Smooth muscle cell (in vitro differentiated cells): ENCODE results near the gene MTX2. TPM values are rescaled to one million over a fixed set of nuclear protein-coding genes. Genes with fewer than 3 reads are reported as not detected.

Experiments
- DNase-seq: peaks from one replicate; lab custom pipeline; 2025; ENCODE audit not compliant: unreplicated experiment; lab: John Stamatoyannopoulos, UW
- H2AFZ ChIP-seq: fragments of 200-600 bp; sonication (generic); 2 replicates; pipeline ENCODE4 v1.6.0; 2016; ENCODE audit warnings: antibody characterized with exemption, low read depth, mild to moderate bottlenecking
- H3F3A ChIP-seq: fragments of 200-600 bp; sonication (generic); 2 replicates; pipeline ENCODE4 v1.6.0; 2017; ENCODE audit warnings: antibody characterized with exemption, low read depth
- H3K27ac ChIP-seq: fragments of 200-600 bp; sonication (generic); 2 replicates; pipeline ENCODE4 v1.5.1; 2016; ENCODE audit warnings: low read depth, mild to moderate bottlenecking
- H3K27me3 ChIP-seq: fragments of 200-600 bp; sonication (generic); 2 replicates; pipeline ENCODE4 v1.6.1; 2016; ENCODE audit warnings: low read depth, mild to moderate bottlenecking
- H3K36me3 ChIP-seq: fragments of 200-600 bp; sonication (generic); 2 replicates; pipeline ENCODE4 v1.5.1; 2016; ENCODE audit warnings: low read depth
- H3K4me1 ChIP-seq: fragments of 200-600 bp; sonication (generic); 2 replicates; pipeline ENCODE4 v1.5.1; 2016; ENCODE audit warnings: low read depth
- H3K4me2 ChIP-seq: fragments of 200-600 bp; sonication (generic); 2 replicates; pipeline ENCODE4 v1.6.0; 2016; ENCODE audit warnings: mild to moderate bottlenecking
- H3K4me3 ChIP-seq: fragments of 200-600 bp; sonication (generic); 2 replicates; pipeline ENCODE4 v1.5.1; 2016; ENCODE audit warnings: mild to moderate bottlenecking
- H3K79me2 ChIP-seq: fragments of 200-600 bp; sonication (generic); 2 replicates; pipeline ENCODE4 v1.6.0; 2016; ENCODE audit warnings: low read depth, mild to moderate bottlenecking
- H3K9ac ChIP-seq: fragments of 200-600 bp; sonication (generic); 2 replicates; pipeline ENCODE4 v1.6.0; 2016; ENCODE audit warnings: low read depth
- H3K9me3 ChIP-seq: fragments of 200-600 bp; sonication (generic); replicated peaks from 2 replicates; pipeline ENCODE4 v1.5.1; 2016; ENCODE audit warnings: low read depth
- H4K20me1 ChIP-seq: fragments of 200-600 bp; sonication (generic); 2 replicates; pipeline ENCODE4 v1.6.0; 2016; ENCODE audit warnings: low read depth
- CTCF ChIP-seq: fragments of 200-600 bp; sonication (generic); IDR thresholded peaks from 2 replicates; pipeline ENCODE4 v1.5.1; 2017; ENCODE audit warnings: borderline replicate concordance, mild to moderate bottlenecking, antibody characterized with exemption; ENCODE audit not compliant: insufficient read depth, poor library complexity, severe bottlenecking
- WGBS: methylation state at CpG from one replicate; pipeline ENCODE4 v1.1.7; 2016; ENCODE audit warnings: low lambda C conversion rate; 5-methylcytosine and 5-hydroxymethylcytosine counted together
- polyA plus RNA-seq: library from polyadenylated mRNA; unstranded; fragments of >200 nt; fragmentation: Nextera tagmentation; extraction: Ambion mirVana; gene quantifications from 2 replicates; pipeline ENCODE4 v1.2.1, GENCODE V29; 2016
- total RNA-seq: library from RNA; depleted of rRNA; stranded (reverse); fragments of >200 nt; gene quantifications from 2 replicates; pipeline ENCODE4 v1.2.3, GENCODE V29; 2014

The MTX2 gene
- total and polyA plus RNA-seq, 2 experiments from 2014 or later, result 27.7 to 39.2 TPM

GRCh38 chr2:176272870-176273459 lies 3.7 kb downstream of the MTX2 start:
- Histone ChIP-seq H4K20me1 (peaks cover 72% of the 10 kb centered on the region), H3K27me3 (no peaks in the 10 kb centered on the region), H3K9me3 (no peaks in the 10 kb centered on the region), H3K4me1 (peaks cover 9% of the 10 kb centered on the region), H3K4me2 (no peak overlapping the region), H3F3A (no peaks in the 10 kb centered on the region), H3K4me3 (no peak overlapping the region), H3K9ac (no peak overlapping the region), H3K36me3 (no peaks in the 10 kb centered on the region), H3K79me2 (peaks cover 57% of the 10 kb centered on the region), H2AFZ (no peak overlapping the region), H3K27ac (no peak overlapping the region)
- TF ChIP-seq CTCF, result no peak
- DNase-seq, result no peak
- 97% methylated on average over 4 of the region's 4 CpGs for WGBS

DNA sequence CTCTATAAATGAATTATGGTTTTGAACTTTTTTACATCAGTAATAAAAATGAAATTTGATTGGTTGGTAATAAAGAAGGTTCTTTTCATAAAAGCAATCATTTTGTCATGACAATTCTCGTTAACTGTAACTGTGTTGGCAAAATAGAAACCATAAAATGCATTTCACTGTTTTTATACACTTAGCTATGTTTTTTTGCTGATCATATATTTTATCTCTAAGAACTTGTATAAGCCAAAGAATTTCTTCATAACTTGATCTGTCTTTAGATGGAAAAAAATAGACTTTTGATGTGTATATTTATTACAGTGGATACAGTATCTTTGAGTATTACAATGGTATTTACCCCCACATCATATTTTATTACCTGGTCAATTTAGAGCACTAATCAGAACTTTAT lies 9.7 kb downstream of the MTX2 start:
- H3K9ac ChIP-seq, result no peak overlapping the region
- peaks cover 99% of the 10 kb centered on the region for H4K20me1 ChIP-seq
- no peak overlapping the region for H2AFZ ChIP-seq
- no peak overlapping the region for H3K4me2 ChIP-seq
- H3K9me3 ChIP-seq, result no peaks in the 10 kb centered on the region
- H3F3A ChIP-seq, result no peaks in the 10 kb centered on the region
- H3K79me2 ChIP-seq, result peaks cover 62% of the 10 kb centered on the region
- WGBS, result 100% methylated on average over 1 of the region's 1 CpG
- no peaks in the 10 kb centered on the region for H3K4me1 ChIP-seq
- DNase-seq, result no peak
- no peaks in the 10 kb centered on the region for H3K36me3 ChIP-seq
- no peak overlapping the region for H3K27ac ChIP-seq
- no peak for TF ChIP-seq CTCF
- no peak overlapping the region for H3K4me3 ChIP-seq
- H3K27me3 ChIP-seq, result no peaks in the 10 kb centered on the region

DNA sequence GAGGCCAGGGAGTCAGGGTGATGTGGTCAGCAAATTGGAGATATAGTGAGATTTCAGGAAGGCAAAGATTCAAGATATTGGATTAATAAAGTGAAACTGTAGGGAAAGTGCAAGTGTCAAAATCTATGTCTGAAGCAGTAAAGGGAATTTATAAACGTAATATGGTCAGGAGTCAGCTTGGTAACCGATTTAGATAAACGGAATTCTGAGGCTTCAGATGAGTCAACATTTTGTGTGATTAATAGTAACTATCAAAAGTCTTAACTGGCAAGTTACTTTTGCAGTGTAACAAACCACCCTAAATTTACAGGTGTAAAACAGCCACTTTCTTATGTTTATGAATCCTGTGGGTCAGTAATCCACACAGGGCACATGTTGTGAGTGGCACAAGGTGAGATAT lies 10.9 kb downstream of the MTX2 start:
- H3K9ac ChIP-seq, result no peak overlapping the region
- peaks cover 99% of the 10 kb centered on the region for H4K20me1 ChIP-seq
- DNase-seq, result no peak
- H3K27me3 ChIP-seq, result no peaks in the 10 kb centered on the region
- H3K36me3 ChIP-seq, result no peaks in the 10 kb centered on the region
- H3K9me3 ChIP-seq, result no peaks in the 10 kb centered on the region
- WGBS, result 97% methylated on average over 3 of the region's 3 CpGs
- no peak for TF ChIP-seq CTCF
- no peaks in the 10 kb centered on the region for H3F3A ChIP-seq
- peaks cover 74% of the 10 kb centered on the region for H3K79me2 ChIP-seq
- H3K4me1 ChIP-seq, result no peaks in the 10 kb centered on the region
- no peak overlapping the region for H2AFZ ChIP-seq
- H3K4me2 ChIP-seq, result no peak overlapping the region
- H3K4me3 ChIP-seq, result no peak overlapping the region
- no peak overlapping the region for H3K27ac ChIP-seq
